COR-L47 (cell line): ENCODE results near the gene TEX53.

Source experiments
- DNase-seq: peaks from one replicate; lab custom pipeline; 2025; lab: John Stamatoyannopoulos, UW

The TEX53 gene

GRCh38 chr9:114634387-114634786 is 23.2 kb downstream of the TEX53 start:
- no peak for DNase-seq

DNA sequence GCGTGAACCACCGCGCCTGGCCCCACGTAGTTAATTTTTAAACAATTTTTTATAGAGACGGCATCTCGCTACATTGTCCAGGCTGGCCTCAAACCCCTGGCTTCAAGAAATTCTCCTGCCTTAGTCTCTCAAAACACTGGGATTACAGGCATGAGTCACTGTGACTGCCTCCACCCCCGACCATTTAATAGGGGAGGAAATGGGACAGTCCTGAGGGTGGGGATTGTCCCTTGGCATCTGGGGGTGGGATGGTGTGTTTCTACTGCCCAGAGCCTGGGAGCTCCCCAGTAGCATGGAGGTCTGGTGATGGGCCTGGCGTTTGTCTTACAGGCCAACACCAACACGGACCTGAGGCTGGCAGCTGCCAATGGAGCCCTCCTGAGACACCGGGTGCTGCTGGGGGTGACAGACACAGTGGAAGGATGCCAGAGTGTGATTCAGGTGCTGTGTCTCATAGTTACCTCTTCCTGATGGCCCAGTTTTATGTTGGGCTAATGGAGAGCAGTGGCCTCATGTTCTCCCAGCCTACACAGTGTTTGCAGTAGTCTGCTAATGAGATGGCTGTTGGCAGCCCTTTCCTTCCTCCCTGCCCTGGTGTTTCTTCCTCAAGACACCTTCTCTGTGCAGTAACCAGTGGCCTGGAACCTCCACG is 24.0 kb downstream of the TEX53 start:
- no peak for DNase-seq

DNA sequence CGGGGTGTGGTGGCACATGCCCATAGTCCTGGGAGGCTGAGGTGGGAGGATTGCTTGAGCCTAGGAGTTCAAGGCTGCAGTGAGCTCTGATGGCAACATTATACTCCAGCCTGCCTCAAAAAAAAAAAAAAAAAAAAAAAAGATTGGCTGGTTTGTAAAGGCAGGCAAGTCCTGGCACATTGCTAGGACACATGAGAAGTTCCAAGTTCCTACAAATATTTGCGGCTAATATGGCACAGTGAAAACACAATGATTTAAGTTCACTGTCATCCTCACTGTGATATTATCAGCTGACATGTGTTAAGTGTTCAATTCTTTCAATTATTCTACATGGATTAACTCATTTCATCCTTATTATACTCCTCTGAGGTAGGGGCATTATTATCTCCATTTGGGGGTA is 26.4 kb downstream of the TEX53 start:
- no peak for DNase-seq

GRCh38 chr9:114629563-114630090 is 28.0 kb downstream of the TEX53 start:
- no peak for DNase-seq

GRCh38 chr9:114627553-114627952 is 30.1 kb downstream of the TEX53 start:
- no peak for DNase-seq

DNA sequence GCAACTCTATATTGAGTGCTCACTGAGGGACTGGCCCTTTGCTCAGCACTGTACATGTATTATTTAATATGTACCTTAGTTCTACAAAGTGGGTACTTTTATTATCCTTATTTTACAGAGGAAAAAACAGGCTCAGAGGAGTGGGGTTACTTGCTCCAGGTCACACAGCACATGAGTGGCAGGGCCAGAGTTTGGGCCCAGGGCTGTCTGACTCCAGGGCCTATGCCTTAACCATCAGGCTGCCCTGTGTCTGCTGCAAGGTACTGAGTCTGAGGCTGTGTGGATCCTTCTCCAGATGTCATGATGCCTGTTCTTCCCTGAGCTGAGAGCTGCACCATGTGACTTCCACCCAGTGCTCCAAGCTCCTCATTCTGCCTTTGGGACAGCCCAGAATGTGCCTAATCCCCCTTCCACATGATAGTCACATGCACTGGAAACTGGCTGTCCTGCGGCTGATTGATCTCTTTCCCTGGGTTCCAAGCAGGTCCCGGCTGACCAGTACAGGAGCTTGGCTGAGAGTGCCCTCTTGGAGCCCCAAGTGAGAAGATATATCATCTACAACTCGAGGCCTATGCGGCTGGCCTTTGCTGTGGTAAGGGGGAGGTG is 31.1 kb downstream of the TEX53 start:
- DNase-seq = no peak

- DNase-seq = no peak
These were observed 32.9 kb downstream of the TEX53 start for GRCh38 chr9:114624677-114625076.

DNA sequence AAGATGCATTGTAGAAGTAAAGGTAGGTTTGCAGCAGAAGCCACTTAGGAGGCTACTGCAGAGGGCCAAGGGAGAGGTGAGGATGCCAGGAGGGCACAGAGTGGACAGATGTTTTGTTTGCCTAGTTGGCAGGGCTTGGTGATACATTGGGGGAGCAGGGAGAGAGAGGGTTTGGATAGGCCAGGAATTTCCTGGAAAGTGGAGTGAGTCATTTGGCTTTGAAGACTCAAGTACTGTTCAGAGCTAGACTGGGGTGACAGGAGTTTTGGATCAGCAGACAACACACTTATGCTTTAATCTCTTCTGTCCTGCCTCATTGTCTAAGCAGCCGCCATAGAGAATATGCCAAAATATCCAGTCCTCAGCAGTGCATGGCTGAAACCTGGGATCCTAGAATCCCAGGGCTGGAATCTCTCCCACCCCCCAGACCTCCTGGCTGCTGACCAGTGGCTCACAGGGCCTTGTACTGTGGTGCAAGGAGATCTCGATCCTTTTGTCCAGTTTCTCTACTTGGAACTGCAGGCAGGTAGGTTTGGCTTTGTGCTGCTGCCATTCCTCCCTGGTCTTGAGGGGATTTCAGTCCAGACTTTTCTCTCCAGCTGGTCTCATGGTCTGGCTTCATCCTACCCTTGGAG is 35.5 kb downstream of the TEX53 start:
- DNase-seq = no peak

DNA sequence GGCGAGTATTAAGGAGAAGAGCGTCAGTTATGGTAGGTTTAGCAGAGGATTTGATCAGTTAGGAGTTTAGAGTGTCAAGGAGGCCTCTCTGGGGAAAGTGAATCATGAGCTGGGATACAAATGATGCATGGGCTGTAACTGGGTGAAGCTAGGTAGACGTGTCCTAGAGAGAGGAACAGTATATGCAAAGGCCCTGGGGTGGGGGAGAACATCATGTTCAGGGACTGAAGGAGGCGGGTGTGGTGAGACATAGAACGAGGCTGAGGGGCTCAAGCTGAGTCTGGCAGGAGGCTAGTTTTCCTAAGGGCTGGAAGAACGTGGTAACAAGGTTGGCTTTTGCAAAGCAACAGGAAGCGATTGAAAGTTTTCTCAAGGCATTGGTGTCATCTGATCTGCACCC is 36.0 kb downstream of the TEX53 start:
- no peak for DNase-seq

DNA sequence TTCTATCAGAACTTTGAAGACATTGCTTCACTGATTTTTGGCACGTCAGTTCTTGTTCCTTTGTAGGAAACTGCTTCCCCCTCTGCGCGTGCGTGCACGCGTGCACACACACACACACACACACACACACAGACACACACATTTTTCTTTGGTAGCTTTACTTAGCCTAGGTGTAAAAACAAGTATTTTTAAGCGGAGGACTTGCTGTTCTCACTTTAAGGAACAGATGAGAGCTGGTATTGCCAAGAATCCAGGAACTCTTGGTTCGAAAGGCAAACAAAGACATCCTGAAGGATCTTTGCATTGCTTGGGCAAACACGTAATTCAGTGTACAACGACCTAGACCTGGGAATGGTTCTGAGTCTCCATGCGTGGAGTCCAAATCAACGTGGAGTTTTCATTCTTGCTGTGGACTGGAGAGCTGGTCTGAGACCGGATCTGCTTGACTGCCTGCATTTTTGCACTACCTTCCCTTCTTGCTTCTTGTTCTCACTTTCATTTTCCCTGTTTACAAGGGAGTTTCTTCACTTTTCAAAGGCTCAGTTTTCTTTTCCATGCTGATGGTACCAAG is 38.3 kb downstream of the TEX53 start:
- DNase-seq = no peak

DNA sequence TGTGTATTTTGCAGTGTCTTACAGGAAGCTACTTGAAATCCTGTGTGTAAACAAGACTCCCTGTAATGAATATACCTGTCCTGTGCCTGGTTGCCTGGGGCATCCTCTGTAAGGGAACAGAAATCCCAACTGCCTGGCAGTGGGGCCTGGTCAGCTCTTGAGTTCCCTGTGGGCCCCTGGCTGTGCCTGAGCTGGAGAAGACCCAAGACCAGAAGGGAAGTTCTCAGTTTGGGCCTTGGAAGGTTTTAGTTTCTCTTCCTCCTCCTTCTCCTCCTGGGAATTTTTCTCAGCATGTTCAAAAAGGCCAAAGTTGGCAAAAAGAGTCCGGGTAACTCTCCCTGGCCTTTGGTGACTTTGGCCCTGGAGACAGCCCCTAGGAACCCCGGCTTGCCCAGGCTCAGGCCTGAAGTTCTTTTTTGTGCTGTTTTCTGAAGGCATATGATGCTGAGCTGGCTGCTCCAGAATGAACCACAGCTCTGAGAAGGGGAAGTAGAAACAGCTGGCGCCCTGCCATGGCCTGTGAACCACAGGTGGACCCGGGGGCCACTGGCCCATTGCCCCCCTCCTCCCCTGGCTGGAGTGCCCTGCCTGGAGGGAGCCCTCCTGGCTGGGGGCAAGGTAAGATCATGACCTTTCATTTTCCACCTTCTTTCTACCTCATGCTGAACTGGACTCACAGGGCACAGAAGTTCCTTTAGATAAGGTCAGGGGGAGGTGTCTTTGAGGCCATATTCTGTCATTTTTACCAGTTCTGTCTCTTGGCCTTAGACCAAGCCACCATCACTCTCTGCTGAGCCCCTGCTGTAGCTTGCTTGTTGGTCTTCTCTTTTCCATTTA is 40.7 kb downstream of the TEX53 start:
- no peak for DNase-seq

DNA sequence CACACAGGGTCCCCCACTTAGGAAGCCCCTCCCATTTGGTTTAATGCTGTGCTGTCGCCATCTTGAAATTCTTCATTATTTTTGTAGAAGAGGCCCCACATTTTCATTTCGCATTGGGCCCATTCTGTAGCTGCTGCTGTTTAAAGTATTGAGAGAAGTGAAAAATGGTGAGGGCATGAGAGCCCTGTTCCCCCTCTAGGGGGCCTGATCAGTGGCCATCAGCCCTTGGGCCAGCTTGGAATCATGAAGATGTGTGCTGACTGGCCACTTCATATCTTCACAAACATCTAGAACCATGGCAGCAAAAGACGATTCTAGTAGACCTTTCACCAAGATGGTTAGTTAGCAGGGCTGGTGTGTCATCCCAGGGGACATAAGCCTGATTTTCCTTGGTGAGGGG is 43.2 kb downstream of the TEX53 start:
- DNase-seq = no peak

DNA sequence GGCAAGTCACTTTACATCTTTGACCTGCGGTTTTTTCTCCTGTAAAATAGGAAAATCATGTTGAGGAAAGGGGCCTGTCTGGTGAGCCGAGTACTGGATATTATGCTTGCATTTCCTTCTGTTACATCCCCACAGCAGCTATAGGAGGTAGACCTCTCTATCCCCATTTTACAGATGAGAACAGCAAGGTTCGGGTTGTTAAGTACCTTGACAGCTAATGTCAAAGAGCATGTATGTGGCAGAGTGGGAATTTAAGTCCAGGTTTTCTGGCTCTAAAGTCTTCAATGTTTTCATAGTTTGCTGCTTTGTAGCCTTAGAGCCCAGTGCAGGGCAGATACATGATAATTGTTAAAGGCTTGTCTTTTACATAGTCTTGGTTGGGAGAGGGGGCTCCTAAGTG is 43.7 kb downstream of the TEX53 start:
- DNase-seq = no peak

DNA sequence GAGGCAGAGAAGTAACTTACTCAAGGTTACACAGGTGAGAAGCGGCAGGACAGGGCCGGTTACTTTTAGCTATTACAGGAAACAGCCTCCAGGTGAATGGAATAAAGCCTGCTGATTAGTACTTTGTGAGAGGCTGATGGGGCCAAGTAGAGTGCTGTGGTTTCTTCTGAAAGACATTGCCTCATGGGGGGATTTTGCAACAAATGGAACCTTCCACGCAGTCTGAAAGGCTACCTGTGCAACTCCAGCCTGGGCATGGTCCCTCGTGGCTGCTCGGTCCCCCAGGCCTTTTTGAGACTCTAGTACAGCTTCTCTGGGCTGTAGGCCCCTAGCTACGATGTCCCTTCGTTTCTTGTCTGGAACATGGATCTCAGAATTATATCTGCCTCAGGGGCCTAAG is 44.5 kb downstream of the TEX53 start:
- DNase-seq = no peak

GRCh38 chr9:114612272-114612923 is 45.2 kb downstream of the TEX53 start:
- DNase-seq = no peak

- DNase-seq = peak; percentile 45
These were observed 45.9 kb downstream of the TEX53 start for GRCh38 chr9:114611516-114612271.

- DNase-seq = no peak
These were observed 49.1 kb downstream of the TEX53 start for GRCh38 chr9:114608525-114608796.

- no peak for DNase-seq
These were observed 49.7 kb downstream of the TEX53 start for GRCh38 chr9:114607671-114608524.

DNA sequence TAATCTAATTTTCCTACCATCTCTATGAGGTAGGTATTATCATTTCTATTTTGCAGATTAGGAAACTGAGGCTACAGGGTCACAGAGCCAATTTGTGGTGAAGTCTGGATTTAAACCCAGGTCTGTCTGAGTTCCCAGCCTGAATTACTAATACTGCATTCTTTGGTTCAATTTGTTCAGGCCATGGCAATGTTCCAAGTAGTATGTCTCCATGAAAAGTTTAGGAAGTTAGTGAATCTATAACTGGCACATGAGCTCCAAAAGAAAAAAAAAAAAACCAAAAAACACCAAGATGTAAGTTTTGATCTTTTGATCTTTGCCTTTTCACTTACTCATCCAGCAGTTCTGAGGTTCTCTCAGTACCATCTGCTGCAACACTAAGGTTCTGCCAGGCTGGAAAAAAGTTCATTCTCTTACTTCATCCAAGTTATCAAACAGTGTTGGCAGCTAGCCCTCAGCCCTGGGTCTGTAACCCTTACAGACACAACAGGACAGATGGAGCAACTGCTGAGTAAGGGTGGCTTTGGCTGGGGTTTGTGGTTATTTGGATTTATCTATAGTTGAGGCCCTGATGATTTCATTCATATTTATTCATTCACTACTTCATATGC is 50.9 kb downstream of the TEX53 start:
- DNase-seq = no peak
